Nephron (organoid): ENCODE results near the gene CDH4.

Source experiments
- H3K27ac Mint-ChIP-seq, 3 experiments: 2 replicates each; pipeline ENCODE4 v1.8.0; 2020; ENCODE audit warnings: mixed read lengths in 3 of 3, mild to moderate bottlenecking in 2 of 3, moderate library complexity in 1 of 3
- H3K27me3 Mint-ChIP-seq: 2 replicates; pipeline ENCODE4 v1.8.0; 2021; ENCODE audit warnings: low read depth, mild to moderate bottlenecking, moderate library complexity, mixed read lengths
- H3K36me3 Mint-ChIP-seq: 2 replicates; pipeline ENCODE4 v1.8.0; 2020; ENCODE audit warnings: low read depth, mixed read lengths
- H3K4me1 Mint-ChIP-seq: 2 replicates; pipeline ENCODE4 v1.8.0; 2020; ENCODE audit warnings: mixed read lengths
- H3K4me3 Mint-ChIP-seq, 3 experiments: 2 replicates each; pipeline ENCODE4 v1.8.0; 2020; ENCODE audit warnings: mild to moderate bottlenecking in 3 of 3, mixed read lengths in 3 of 3, moderate library complexity in 2 of 3
- H3K9me3 Mint-ChIP-seq: 2 replicates; pipeline ENCODE4 v1.8.0; 2020; ENCODE audit warnings: mixed read lengths
- TF ChIP-seq, protein P1 (sequence below), 3 experiments: fragments of 200-600 bp; sonication (generic); IDR thresholded peaks; one replicate each; pipeline ENCODE4 v1.5.0; 2021; ENCODE audit warnings: antibody characterized with exemption in 3 of 3; ENCODE audit not compliant: unreplicated experiment in 3 of 3

The CDH4 gene

DNA sequence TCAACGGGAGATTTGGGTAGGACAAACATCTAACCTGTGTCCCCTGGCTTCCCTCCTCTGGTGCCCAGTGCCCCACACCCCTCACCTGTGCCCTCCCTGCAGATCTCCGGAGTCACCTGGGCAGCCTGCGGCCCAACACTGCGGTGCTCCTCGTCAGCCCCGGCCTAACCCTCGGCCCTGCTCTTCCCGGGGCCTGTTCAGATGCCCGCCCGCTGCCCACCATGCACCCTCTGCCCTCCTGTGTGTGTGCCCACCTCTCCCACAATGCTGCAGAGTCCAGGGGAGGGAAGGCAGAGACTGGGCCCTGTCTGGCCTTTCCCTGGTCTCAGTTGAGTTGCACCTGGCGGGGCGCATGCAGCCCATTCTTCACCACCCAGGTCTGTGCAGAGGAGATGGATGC lies 349.3 kb downstream of the CDH4 start:
- Mint-ChIP-seq H3K4me3 (no peak overlapping the region), H3K9me3 (peaks cover 12% of the 10 kb centered on the region), H3K27me3 (peaks cover 29% of the 10 kb centered on the region), H3K27ac (no peak overlapping the region), H3K36me3 (peaks cover 3% of the 10 kb centered on the region), H3K4me1 (no peaks in the 10 kb centered on the region)
- TF ChIP-seq, protein P1, sequence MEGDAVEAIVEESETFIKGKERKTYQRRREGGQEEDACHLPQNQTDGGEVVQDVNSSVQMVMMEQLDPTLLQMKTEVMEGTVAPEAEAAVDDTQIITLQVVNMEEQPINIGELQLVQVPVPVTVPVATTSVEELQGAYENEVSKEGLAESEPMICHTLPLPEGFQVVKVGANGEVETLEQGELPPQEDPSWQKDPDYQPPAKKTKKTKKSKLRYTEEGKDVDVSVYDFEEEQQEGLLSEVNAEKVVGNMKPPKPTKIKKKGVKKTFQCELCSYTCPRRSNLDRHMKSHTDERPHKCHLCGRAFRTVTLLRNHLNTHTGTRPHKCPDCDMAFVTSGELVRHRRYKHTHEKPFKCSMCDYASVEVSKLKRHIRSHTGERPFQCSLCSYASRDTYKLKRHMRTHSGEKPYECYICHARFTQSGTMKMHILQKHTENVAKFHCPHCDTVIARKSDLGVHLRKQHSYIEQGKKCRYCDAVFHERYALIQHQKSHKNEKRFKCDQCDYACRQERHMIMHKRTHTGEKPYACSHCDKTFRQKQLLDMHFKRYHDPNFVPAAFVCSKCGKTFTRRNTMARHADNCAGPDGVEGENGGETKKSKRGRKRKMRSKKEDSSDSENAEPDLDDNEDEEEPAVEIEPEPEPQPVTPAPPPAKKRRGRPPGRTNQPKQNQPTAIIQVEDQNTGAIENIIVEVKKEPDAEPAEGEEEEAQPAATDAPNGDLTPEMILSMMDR (IDR thresholded peaks at IDR 0.05; ENCODE audit: unreplicated experiment in 3 of 3) = no peak

DNA sequence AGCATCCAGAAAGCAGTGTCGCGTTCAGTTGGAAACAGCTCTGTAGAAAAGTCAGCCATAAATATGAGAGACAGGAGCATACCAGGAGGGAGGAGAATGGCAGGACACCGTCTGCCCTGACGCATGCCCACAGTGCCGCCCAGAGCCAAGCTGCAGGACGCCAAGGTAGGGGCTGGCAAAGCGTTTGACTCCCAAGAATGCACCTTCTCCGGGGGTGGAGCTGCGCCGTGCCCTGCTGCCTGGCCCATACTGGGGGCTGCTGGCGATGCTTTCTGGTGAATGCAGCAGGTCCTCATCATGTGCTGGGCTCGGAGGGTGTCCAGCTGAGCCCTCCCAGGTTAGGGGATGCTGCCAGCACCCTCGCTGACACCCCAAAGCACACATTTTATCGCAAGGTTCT lies 349.8 kb downstream of the CDH4 start:
- no peak overlapping the region for H3K4me3 Mint-ChIP-seq
- TF ChIP-seq, protein P1 (IDR thresholded peaks at IDR 0.05; ENCODE audit: unreplicated experiment in 3 of 3) = no peak
- H3K4me1 Mint-ChIP-seq = no peaks in the 10 kb centered on the region
- peaks cover under 1% of the 10 kb centered on the region for H3K36me3 Mint-ChIP-seq
- H3K9me3 Mint-ChIP-seq = peaks cover 7% of the 10 kb centered on the region
- no peak overlapping the region for H3K27ac Mint-ChIP-seq
- H3K27me3 Mint-ChIP-seq = peaks cover 29% of the 10 kb centered on the region

DNA sequence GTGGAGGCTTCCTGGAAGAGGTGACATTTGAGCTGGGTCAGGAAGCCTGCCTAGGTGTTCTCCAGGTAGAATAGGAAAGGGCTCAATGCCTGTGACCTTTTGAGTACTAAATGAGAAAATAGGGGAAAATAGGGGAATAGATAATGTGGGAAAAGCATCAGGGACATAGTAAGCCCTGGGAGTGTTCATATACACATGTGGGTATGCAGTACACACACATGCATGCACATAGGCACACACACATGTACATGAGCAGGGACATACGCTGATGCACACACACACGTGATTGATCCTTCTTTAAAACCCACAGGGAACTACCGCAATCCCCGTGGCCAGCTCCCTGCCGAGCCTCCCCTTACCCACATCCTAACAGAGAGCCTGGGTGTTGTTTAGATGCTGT lies 351.7 kb downstream of the CDH4 start:
- H3K27me3 Mint-ChIP-seq = peaks cover 39% of the 10 kb centered on the region

DNA sequence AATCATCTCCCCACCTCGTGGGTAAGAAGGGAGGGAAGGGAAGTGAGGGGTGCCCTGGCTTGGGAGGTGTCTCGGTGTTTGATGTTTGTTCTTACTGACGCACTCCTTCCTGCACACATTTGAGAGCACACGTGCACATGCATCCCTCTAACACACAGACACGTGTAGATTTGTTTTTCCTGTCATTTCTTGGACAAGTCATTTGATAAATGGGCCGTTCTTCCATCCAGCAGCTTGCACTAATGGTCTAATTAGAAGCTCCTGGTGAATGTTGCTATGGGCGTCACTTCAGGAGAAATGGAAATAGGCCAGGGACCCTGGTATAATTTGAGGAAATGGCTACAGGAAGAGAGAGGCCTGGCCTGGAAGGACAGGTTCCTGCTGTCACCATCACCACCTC lies 352.5 kb downstream of the CDH4 start:
- no peak overlapping the region for H3K27ac Mint-ChIP-seq
- no peaks in the 10 kb centered on the region for H3K36me3 Mint-ChIP-seq
- no peak overlapping the region for H3K4me3 Mint-ChIP-seq
- no peaks in the 10 kb centered on the region for H3K4me1 Mint-ChIP-seq
- H3K9me3 Mint-ChIP-seq = peaks cover 5% of the 10 kb centered on the region
- TF ChIP-seq, protein P1 (IDR thresholded peaks at IDR 0.05; ENCODE audit: unreplicated experiment in 3 of 3) = no peak
- peaks cover 42% of the 10 kb centered on the region for H3K27me3 Mint-ChIP-seq

More for the DNA sequence above, 351.7 kb downstream of the CDH4 start:
- Mint-ChIP-seq H3K36me3 (no peaks in the 10 kb centered on the region), H3K27ac (no peak overlapping the region), H3K4me3 (no peak overlapping the region), H3K4me1 (no peaks in the 10 kb centered on the region), H3K9me3 (peaks cover 5% of the 10 kb centered on the region)
- TF ChIP-seq, protein P1 (IDR thresholded peaks at IDR 0.05; ENCODE audit: unreplicated experiment in 3 of 3) = no peak

DNA sequence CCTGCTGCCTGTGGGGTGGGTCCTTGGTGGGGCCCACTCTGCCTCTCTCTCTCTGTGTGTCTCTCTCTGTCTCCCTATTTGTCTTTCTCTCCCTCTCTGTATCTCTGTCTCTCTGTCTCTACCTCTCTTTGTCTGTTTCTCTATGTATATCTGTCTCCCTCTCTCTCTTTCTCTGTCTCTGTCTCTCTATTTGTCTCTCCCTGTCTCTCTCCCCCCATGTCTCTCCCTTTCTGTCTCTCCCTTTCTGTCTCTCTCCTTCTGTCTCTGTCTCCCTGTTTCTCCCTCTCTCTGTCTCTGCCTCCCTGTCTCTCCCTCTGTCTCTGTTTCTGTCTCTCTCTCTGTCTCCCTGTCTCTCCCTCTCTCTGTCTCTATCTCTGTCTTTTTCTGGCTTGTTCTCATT lies 353.2 kb downstream of the CDH4 start:
- Mint-ChIP-seq H3K27me3 (peaks cover 34% of the 10 kb centered on the region), H3K4me1 (no peaks in the 10 kb centered on the region), H3K27ac (no peak overlapping the region), H3K36me3 (no peaks in the 10 kb centered on the region), H3K9me3 (peaks cover 5% of the 10 kb centered on the region), H3K4me3 (no peak overlapping the region)
- TF ChIP-seq, protein P1 (IDR thresholded peaks at IDR 0.05; ENCODE audit: unreplicated experiment in 3 of 3) = no peak

DNA sequence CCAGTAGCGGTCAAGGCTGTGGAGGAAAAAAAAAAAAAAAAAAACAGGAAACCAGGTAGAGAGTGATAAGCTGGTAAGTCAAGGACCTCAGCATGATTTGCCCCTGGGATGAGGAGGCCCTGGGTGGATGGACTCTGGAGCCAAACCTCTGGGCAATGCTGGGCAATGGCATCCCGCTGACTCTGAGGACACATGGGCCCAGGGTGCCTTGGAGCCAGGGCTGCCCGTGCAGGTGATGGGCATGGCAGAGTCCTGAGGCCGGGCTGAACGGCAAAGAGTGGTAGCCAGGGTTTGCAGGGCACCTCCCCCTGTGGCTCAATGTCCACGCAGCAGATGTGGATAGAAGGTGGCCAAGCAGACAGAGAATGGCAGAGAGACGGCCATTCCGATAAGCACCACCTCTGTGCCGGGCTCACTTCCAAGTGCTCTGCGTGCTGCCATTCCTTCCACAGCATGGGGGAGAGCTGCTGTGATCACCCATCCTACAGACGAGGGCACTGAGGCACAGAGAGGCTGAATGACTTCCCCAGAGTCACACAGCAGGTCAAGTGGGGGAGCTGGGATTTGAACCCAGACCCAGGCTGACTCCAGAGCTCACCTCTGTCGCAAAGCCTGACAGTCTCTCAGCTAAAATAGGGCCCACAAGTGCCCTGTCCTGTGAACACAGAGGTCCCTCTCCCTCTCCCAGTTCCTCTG lies 353.9 kb downstream of the CDH4 start:
- TF ChIP-seq, protein P1 (IDR thresholded peaks at IDR 0.05; ENCODE audit: unreplicated experiment in 3 of 3) = no peak
- no peaks in the 10 kb centered on the region for H3K4me1 Mint-ChIP-seq
- H3K9me3 Mint-ChIP-seq = peaks cover 5% of the 10 kb centered on the region
- H3K36me3 Mint-ChIP-seq = no peaks in the 10 kb centered on the region
- no peak overlapping the region for H3K4me3 Mint-ChIP-seq
- no peak overlapping the region for H3K27ac Mint-ChIP-seq
- peaks cover 33% of the 10 kb centered on the region for H3K27me3 Mint-ChIP-seq
